Karpas-422 (cell line): Measurements from ENCODE around the gene WWOX. TPM values are rescaled to one million over a fixed set of nuclear protein-coding genes. Genes with fewer than 3 reads are reported as not detected.

Source experiments
- DNase-seq: peaks from one replicate; pipeline ENCODE4 v3.0.0-alpha.2; 2015
- H2AFZ ChIP-seq: fragments of 200-600 bp; sonication (generic); 2 replicates; pipeline ENCODE4 v1.6.1; 2014; ENCODE audit warnings: antibody characterized with exemption, low read length, mixed read lengths
- H3K27ac ChIP-seq: fragments of 200-600 bp; sonication (generic); 2 replicates; pipeline ENCODE4 v1.5.1; 2014; ENCODE audit warnings: mild to moderate bottlenecking, low read length, moderate library complexity
- H3K27me3 ChIP-seq: fragments of 200-600 bp; sonication (generic); 2 replicates; pipeline ENCODE4 v1.6.1; 2014; ENCODE audit warnings: low read length, mixed read lengths
- H3K36me3 ChIP-seq: fragments of 200-600 bp; sonication (generic); 2 replicates; pipeline ENCODE4 v1.6.1; 2014; ENCODE audit warnings: low read length, mixed read lengths; ENCODE audit not compliant: insufficient read depth
- H3K4me1 ChIP-seq: fragments of 200-600 bp; sonication (generic); 2 replicates; pipeline ENCODE4 v1.6.1; 2014; ENCODE audit warnings: mild to moderate bottlenecking, low read length, mixed read lengths
- H3K4me2 ChIP-seq: fragments of 200-600 bp; sonication (generic); 2 replicates; pipeline ENCODE4 v1.6.1; 2014; ENCODE audit warnings: low read length, low read depth, mild to moderate bottlenecking; ENCODE audit not compliant: poor library complexity, severe bottlenecking
- H3K4me3 ChIP-seq: fragments of 200-600 bp; sonication (generic); 2 replicates; pipeline ENCODE4 v1.5.1; 2014; ENCODE audit warnings: mild to moderate bottlenecking, antibody characterized with exemption, low read length, mixed read lengths
- H3K79me2 ChIP-seq: fragments of 200-600 bp; sonication (generic); 2 replicates; pipeline ENCODE4 v1.6.1; 2014; ENCODE audit warnings: mild to moderate bottlenecking, low read length, mixed read lengths
- H3K9ac ChIP-seq: fragments of 200-600 bp; sonication (generic); 2 replicates; pipeline ENCODE4 v1.6.0; 2014; ENCODE audit warnings: low read length
- H3K9me2 ChIP-seq: fragments of 200-600 bp; sonication (generic), shearing (Covaris generic); replicated peaks from 2 replicates; pipeline ENCODE4 v1.6.0; 2014; ENCODE audit warnings: mild to moderate bottlenecking, low read length, moderate library complexity; ENCODE audit not compliant: insufficient read depth
- H3K9me3 ChIP-seq: fragments of 300-700, 200-600 bp; sonication (generic); 2 replicates; pipeline ENCODE4 v1.6.1; 2014; ENCODE audit warnings: low read length, mixed read lengths
- H4K20me1 ChIP-seq: fragments of 200-600 bp; sonication (generic); 2 replicates; pipeline ENCODE4 v1.6.1; 2014; ENCODE audit warnings: mild to moderate bottlenecking, antibody characterized with exemption, low read length, low read depth; ENCODE audit not compliant: insufficient read depth
- total RNA-seq: library from RNA; depleted of rRNA; stranded (reverse); fragments of >200 nt; shearing (Covaris generic); gene quantifications from 2 replicates; pipeline ENCODE4 v1.2.3, GENCODE V29; 2014; ENCODE audit warnings: low replicate concordance

The WWOX gene
- total RNA-seq, 1 experiment from 2014 or later = 66.2 TPM

DNA sequence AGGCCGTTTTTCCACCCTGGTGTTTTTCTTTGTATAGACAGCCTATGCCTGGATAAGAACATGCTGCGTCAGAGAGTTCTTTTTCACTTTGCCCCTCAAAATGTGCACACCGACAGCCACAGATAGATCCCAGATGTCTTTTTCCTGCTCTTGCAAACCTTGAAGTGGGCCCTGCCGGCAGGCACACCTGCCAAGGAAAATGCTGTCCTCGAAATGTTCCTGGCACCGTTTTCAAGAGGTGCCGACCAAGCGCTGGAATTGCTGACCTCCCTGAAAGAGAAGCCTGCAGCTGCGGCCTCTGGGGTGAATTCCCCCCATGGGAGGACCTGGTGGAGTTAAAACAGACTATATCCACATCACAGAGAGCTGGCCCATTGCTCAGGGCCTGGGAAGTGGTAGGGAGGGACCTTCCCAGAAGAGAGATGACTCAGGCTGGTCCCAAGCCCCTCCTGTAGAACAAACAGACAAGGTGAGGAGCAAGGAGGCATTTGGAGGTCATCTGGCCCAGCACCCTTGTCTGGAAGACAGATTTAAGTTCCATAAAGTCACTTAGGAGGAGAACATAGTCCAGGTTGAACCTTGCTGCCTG lies 833.0 kb downstream of the WWOX start:
- Histone ChIP-seq H2AFZ (no peak overlapping the region), H3K4me1 (peaks cover 5% of the 10 kb centered on the region; the same call in 1 of the 2 replicates), H3K79me2 (no peaks in the 10 kb centered on the region), H3K27ac (no peak overlapping the region), H3K4me3 (no peak overlapping the region), H3K9me3 (no peaks in the 10 kb centered on the region; the same call in 1 of the 2 replicates), H3K9ac (no peak overlapping the region), H3K36me3 (no peaks in the 10 kb centered on the region), H3K27me3 (no peaks in the 10 kb centered on the region), H4K20me1 (no peaks in the 10 kb centered on the region), H3K9me2 (no peaks in the 10 kb centered on the region), H3K4me2 (no peak overlapping the region)
- no peak for DNase-seq

- no peaks in the 10 kb centered on the region for H4K20me1 ChIP-seq
- no peak for DNase-seq
- no peak overlapping the region for H3K27ac ChIP-seq
- no peaks in the 10 kb centered on the region for H3K36me3 ChIP-seq
- H3K9me2 ChIP-seq = no peaks in the 10 kb centered on the region
- H3K4me1 ChIP-seq = peaks cover 17% of the 10 kb centered on the region
- no peaks in the 10 kb centered on the region for H3K79me2 ChIP-seq
- H2AFZ ChIP-seq = no peak overlapping the region
- H3K4me2 ChIP-seq = no peak overlapping the region
- H3K9ac ChIP-seq = no peak overlapping the region
- H3K9me3 ChIP-seq = no peaks in the 10 kb centered on the region
- H3K27me3 ChIP-seq = no peaks in the 10 kb centered on the region
- H3K4me3 ChIP-seq = no peak overlapping the region
Measured at GRCh38 chr16:78936060-78936459, 836.6 kb downstream of the WWOX start.

DNA sequence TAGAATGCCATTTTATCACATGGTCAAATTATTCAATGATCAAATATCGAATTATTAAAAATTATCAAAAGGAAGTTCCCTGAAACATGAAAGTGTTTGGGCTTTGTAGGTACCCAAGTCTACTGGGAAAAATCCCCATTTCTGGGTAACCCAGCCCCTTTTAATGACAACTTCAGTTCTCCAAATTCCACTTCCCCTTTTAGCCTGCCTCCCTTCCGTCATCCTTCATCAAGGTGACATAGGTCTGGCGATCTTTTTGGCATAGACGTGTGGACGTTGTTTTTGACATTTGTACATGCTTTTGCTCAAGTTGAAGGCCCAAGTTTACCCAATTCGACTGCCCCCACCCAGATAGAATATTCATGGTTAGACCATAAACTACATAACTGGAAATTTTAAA lies 840.1 kb downstream of the WWOX start:
- no peaks in the 10 kb centered on the region for H3K9me2 ChIP-seq
- no peaks in the 10 kb centered on the region for H3K36me3 ChIP-seq
- no peak for DNase-seq
- H3K79me2 ChIP-seq = no peaks in the 10 kb centered on the region
- no peak overlapping the region for H2AFZ ChIP-seq
- peaks cover 14% of the 10 kb centered on the region for H3K4me1 ChIP-seq
- no peak overlapping the region for H3K4me3 ChIP-seq
- no peaks in the 10 kb centered on the region for H3K27me3 ChIP-seq
- H3K9ac ChIP-seq = no peak overlapping the region
- H3K27ac ChIP-seq = no peak overlapping the region
- H3K9me3 ChIP-seq = no peaks in the 10 kb centered on the region
- H3K4me2 ChIP-seq = peak overlapping the region; percentile 6
- H4K20me1 ChIP-seq = no peaks in the 10 kb centered on the region

- no peak overlapping the region for H3K4me3 ChIP-seq
- no peak overlapping the region for H3K9ac ChIP-seq
- H3K36me3 ChIP-seq = no peaks in the 10 kb centered on the region
- H3K27me3 ChIP-seq = no peaks in the 10 kb centered on the region
- no peak overlapping the region for H3K4me2 ChIP-seq
- no peaks in the 10 kb centered on the region for H3K79me2 ChIP-seq
- H3K9me3 ChIP-seq = no peaks in the 10 kb centered on the region
- no peak for DNase-seq
- H3K9me2 ChIP-seq = no peaks in the 10 kb centered on the region
- no peak overlapping the region for H3K27ac ChIP-seq
- no peak overlapping the region for H2AFZ ChIP-seq
- H3K4me1 ChIP-seq = peaks cover 12% of the 10 kb centered on the region
- no peaks in the 10 kb centered on the region for H4K20me1 ChIP-seq
Measured at GRCh38 chr16:78942625-78943245, 843.3 kb downstream of the WWOX start.

GRCh38 chr16:78945336-78945735 lies 845.9 kb downstream of the WWOX start:
- Histone ChIP-seq H3K79me2 (no peaks in the 10 kb centered on the region), H3K4me1 (peaks cover 1% of the 10 kb centered on the region), H3K27ac (no peak overlapping the region), H3K4me3 (no peak overlapping the region), H2AFZ (no peak overlapping the region), H3K9me3 (no peaks in the 10 kb centered on the region), H3K4me2 (no peak overlapping the region), H3K9ac (no peak overlapping the region), H3K9me2 (no peaks in the 10 kb centered on the region), H3K27me3 (no peaks in the 10 kb centered on the region), H3K36me3 (no peaks in the 10 kb centered on the region), H4K20me1 (no peaks in the 10 kb centered on the region)
- DNase-seq = no peak

- Histone ChIP-seq H3K9me3 (no peaks in the 10 kb centered on the region), H3K27me3 (no peaks in the 10 kb centered on the region), H3K4me3 (no peak overlapping the region), H3K27ac (no peak overlapping the region), H3K9ac (no peak overlapping the region), H3K36me3 (no peaks in the 10 kb centered on the region), H3K79me2 (no peaks in the 10 kb centered on the region), H3K9me2 (no peaks in the 10 kb centered on the region), H3K4me1 (no peaks in the 10 kb centered on the region), H2AFZ (no peak overlapping the region), H4K20me1 (no peaks in the 10 kb centered on the region), H3K4me2 (no peak overlapping the region)
- DNase-seq = no peak
Measured at GRCh38 chr16:78946556-78946955, 847.1 kb downstream of the WWOX start.

GRCh38 chr16:78950768-78951167 lies 851.3 kb downstream of the WWOX start:
- Histone ChIP-seq H3K9me2 (no peaks in the 10 kb centered on the region), H3K79me2 (no peaks in the 10 kb centered on the region), H3K36me3 (no peaks in the 10 kb centered on the region), H3K27me3 (no peaks in the 10 kb centered on the region), H3K27ac (no peak overlapping the region), H3K9me3 (no peaks in the 10 kb centered on the region), H3K4me2 (no peak overlapping the region), H3K4me1 (peaks cover 8% of the 10 kb centered on the region), H2AFZ (no peak overlapping the region), H3K9ac (no peak overlapping the region), H3K4me3 (no peak overlapping the region), H4K20me1 (no peaks in the 10 kb centered on the region)
- no peak for DNase-seq

DNA sequence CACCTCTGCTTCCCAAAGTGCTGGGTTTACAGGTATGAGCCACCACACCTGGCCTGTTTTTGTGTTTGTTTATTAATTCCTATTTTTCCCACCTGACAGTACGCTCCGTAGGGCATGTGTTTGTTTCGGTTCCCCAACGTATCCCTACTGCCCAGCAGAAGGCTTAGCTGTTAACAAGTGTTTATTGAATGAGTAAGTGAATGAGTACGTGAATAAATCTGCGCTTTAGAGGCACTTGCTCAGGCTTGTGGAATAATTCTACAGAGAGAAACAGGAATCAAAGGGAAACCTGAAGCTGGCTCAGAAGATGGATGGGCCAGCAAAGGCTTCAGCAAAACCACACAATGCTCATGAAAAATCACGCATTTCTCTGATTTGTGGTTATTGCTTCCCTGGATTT lies 853.2 kb downstream of the WWOX start:
- H4K20me1 ChIP-seq = no peaks in the 10 kb centered on the region
- H3K4me2 ChIP-seq = no peak overlapping the region
- H3K9me2 ChIP-seq = no peaks in the 10 kb centered on the region
- H3K36me3 ChIP-seq = no peaks in the 10 kb centered on the region
- H3K27ac ChIP-seq = no peak overlapping the region
- no peaks in the 10 kb centered on the region for H3K79me2 ChIP-seq
- H3K27me3 ChIP-seq = no peaks in the 10 kb centered on the region
- H2AFZ ChIP-seq = no peak overlapping the region
- peaks cover 8% of the 10 kb centered on the region for H3K4me1 ChIP-seq
- no peaks in the 10 kb centered on the region for H3K9me3 ChIP-seq
- DNase-seq = no peak
- no peak overlapping the region for H3K9ac ChIP-seq
- no peak overlapping the region for H3K4me3 ChIP-seq
